Measurements from ENCODE around the gene NPAS3.

The NPAS3 gene

DNA sequence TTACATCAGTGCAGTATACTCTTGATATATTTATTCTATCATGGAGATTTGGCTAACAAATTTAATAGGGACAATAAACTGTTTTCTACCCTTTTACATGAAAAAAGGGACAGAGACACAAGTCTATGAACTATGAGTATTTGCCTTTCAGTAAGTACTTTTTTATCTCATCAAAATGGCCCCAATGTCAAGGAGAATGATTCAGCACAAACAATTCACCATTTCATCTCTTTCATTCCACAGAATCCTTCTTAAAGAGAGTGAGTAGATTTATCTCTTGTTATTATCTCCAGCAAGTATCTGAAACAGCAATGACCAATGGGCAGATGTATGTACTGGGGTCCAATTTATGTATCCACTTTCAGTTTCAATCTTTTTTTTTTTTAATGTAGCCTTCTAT is 447.5 kb downstream of the NPAS3 start:
- Histone ChIP-seq H3K9me3 (ENCODE audit: insufficient read depth, low read length) (no peaks in the 10 kb centered on the region), H4K20me1 (ENCODE audit: insufficient read depth, low read length) (no peaks in the 10 kb centered on the region), H3K4me2 (ENCODE audit: low read length) (no peak overlapping the region), H3K36me3 (replicated peaks; ENCODE audit: low read depth, low read length) (no peaks in the 10 kb centered on the region), H3K27ac (ENCODE audit: low read length) (no peak overlapping the region), H2AFZ (ENCODE audit: low read depth, low read length) (no peak overlapping the region), H3K4me3 (ENCODE audit: low read length) (no peak overlapping the region), H3K79me2 (ENCODE audit: low read length) (no peaks in the 10 kb centered on the region), H3K27me3 (ENCODE audit: low read depth, low read length) (no peaks in the 10 kb centered on the region), H3K4me1 (ENCODE audit: low read length) (no peaks in the 10 kb centered on the region), H3K9ac (ENCODE audit: low read length) (no peak overlapping the region)
- TF ChIP-seq, protein P1, sequence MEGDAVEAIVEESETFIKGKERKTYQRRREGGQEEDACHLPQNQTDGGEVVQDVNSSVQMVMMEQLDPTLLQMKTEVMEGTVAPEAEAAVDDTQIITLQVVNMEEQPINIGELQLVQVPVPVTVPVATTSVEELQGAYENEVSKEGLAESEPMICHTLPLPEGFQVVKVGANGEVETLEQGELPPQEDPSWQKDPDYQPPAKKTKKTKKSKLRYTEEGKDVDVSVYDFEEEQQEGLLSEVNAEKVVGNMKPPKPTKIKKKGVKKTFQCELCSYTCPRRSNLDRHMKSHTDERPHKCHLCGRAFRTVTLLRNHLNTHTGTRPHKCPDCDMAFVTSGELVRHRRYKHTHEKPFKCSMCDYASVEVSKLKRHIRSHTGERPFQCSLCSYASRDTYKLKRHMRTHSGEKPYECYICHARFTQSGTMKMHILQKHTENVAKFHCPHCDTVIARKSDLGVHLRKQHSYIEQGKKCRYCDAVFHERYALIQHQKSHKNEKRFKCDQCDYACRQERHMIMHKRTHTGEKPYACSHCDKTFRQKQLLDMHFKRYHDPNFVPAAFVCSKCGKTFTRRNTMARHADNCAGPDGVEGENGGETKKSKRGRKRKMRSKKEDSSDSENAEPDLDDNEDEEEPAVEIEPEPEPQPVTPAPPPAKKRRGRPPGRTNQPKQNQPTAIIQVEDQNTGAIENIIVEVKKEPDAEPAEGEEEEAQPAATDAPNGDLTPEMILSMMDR (IDR thresholded peaks at IDR 0.05; ENCODE audit: low read depth, low read length), result no peak
- no peak for TF ChIP-seq EZH2phosphoT487 (IDR thresholded peaks at IDR 0.05; ENCODE audit: low read depth)

DNA sequence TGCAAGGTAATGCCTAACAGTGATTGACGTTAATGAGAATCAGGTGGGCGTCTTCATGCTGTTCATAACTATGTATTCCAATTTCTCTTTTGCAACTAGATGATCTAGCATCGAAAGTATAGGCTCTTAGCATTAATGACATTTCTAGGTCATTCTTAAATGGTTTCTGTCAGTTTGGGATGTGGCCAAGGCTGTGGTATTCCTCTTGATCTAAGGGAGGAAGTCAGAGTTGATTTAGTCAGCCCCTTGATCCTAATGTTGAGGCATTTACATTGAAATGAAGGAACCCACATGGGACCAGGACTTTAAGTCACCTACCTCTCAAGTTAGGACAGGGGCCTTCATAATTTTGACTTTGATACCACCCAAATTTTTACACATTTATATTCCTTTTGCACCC is 448.1 kb downstream of the NPAS3 start:
- Histone ChIP-seq H3K79me2 (ENCODE audit: low read length) (no peaks in the 10 kb centered on the region), H3K9me3 (ENCODE audit: insufficient read depth, low read length) (no peaks in the 10 kb centered on the region), H3K27ac (ENCODE audit: low read length) (no peak overlapping the region), H3K27me3 (ENCODE audit: low read depth, low read length) (no peaks in the 10 kb centered on the region), H3K9ac (ENCODE audit: low read length) (no peak overlapping the region), H3K4me2 (ENCODE audit: low read length) (no peak overlapping the region), H2AFZ (ENCODE audit: low read depth, low read length) (no peak overlapping the region), H4K20me1 (ENCODE audit: insufficient read depth, low read length) (no peaks in the 10 kb centered on the region), H3K4me3 (ENCODE audit: low read length) (no peak overlapping the region), H3K36me3 (replicated peaks; ENCODE audit: low read depth, low read length) (no peaks in the 10 kb centered on the region), H3K4me1 (ENCODE audit: low read length) (no peaks in the 10 kb centered on the region)
- TF ChIP-seq, protein P1 (IDR thresholded peaks at IDR 0.05; ENCODE audit: low read depth, low read length), result no peak
- no peak for TF ChIP-seq EZH2phosphoT487 (IDR thresholded peaks at IDR 0.05; ENCODE audit: low read depth)

DNA sequence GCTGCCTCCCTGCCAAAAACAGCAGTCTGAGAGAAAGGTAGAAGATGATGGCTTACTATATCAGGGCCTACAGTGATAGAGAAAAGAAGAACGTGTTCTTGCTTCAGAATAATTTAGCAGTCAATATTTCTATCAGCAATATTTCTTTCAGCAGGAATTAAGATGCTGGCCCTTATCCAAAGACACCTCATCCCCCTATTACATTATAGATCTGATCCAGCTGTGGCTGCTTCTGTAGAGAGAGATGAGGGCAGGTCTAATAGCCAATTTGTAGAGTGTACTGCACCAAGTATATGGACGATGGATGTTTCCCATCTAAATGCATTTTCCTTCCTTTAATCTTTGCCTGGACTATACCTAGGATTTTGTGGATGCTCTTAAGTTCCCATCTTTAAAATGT is 451.7 kb downstream of the NPAS3 start:
- no peak overlapping the region for H3K4me3 ChIP-seq (ENCODE audit: low read length)
- H3K4me2 ChIP-seq (ENCODE audit: low read length), result no peak overlapping the region
- TF ChIP-seq EZH2phosphoT487 (IDR thresholded peaks at IDR 0.05; ENCODE audit: low read depth), result no peak
- TF ChIP-seq, protein P1 (IDR thresholded peaks at IDR 0.05; ENCODE audit: low read depth, low read length), result no peak
- H3K27me3 ChIP-seq (ENCODE audit: low read depth, low read length), result no peaks in the 10 kb centered on the region
- no peaks in the 10 kb centered on the region for H3K79me2 ChIP-seq (ENCODE audit: low read length)
- H3K27ac ChIP-seq (ENCODE audit: low read length), result no peak overlapping the region
- H3K36me3 ChIP-seq (replicated peaks; ENCODE audit: low read depth, low read length), result no peaks in the 10 kb centered on the region
- H3K4me1 ChIP-seq (ENCODE audit: low read length), result peaks cover 11% of the 10 kb centered on the region
- H4K20me1 ChIP-seq (ENCODE audit: insufficient read depth, low read length), result no peaks in the 10 kb centered on the region
- no peaks in the 10 kb centered on the region for H3K9me3 ChIP-seq (ENCODE audit: insufficient read depth, low read length)
- no peak overlapping the region for H3K9ac ChIP-seq (ENCODE audit: low read length)
- no peak overlapping the region for H2AFZ ChIP-seq (ENCODE audit: low read depth, low read length)

DNA sequence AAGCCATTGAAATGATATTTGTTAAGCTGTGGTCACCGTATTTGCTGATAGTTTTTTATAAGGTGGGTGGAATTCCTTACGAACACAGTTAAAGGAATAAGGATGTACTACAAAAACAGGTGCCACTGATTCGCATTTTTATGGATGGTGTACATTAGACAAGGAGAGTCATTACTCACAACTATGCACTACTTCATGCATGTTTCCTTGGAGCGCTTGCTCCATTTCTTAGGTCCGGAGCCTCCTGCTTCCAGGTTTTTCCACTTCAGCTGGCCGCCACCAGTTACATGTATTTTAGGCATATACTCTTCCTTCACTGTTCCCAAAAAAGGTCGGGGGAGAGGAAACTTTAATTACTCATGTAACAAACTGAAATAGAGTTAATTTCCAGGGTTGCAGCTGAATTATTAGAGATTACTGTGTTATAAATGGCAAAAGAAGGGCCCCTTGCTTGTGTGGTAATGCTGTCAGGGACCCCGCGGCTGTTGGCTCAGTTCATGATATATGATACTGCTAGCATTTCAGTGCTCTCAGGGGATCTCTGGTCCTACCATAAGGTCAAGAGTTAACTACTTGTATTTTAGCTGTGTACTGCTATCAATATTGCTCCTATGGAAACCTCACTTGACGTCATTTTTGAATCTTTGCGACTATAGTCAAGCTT is 454.7 kb downstream of the NPAS3 start:
- Histone ChIP-seq H3K9ac (ENCODE audit: low read length) (no peak overlapping the region), H3K79me2 (ENCODE audit: low read length) (no peaks in the 10 kb centered on the region), H3K27me3 (ENCODE audit: low read depth, low read length) (no peaks in the 10 kb centered on the region), H3K4me2 (ENCODE audit: low read length) (no peak overlapping the region), H3K27ac (ENCODE audit: low read length) (no peak overlapping the region), H3K9me3 (ENCODE audit: insufficient read depth, low read length) (no peaks in the 10 kb centered on the region), H3K4me1 (ENCODE audit: low read length) (peaks cover 11% of the 10 kb centered on the region), H3K4me3 (ENCODE audit: low read length) (no peak overlapping the region), H3K36me3 (replicated peaks; ENCODE audit: low read depth, low read length) (no peaks in the 10 kb centered on the region), H4K20me1 (ENCODE audit: insufficient read depth, low read length) (no peaks in the 10 kb centered on the region), H2AFZ (ENCODE audit: low read depth, low read length) (no peak overlapping the region)
- TF ChIP-seq, protein P1 (IDR thresholded peaks at IDR 0.05; ENCODE audit: low read depth, low read length), result no peak
- TF ChIP-seq EZH2phosphoT487 (IDR thresholded peaks at IDR 0.05; ENCODE audit: low read depth), result no peak

All from OCI-LY3 (cell line).